NOMO-1 treated with DMSO at 0.1 percent for 48 hours (cell line): ENCODE results near the gene EHD1.

Experiments
- DNase-seq: peaks from one replicate; lab custom pipeline; 2025; ENCODE audit not compliant: unreplicated experiment; lab: John Stamatoyannopoulos, UW

EHD1 gene

GRCh38 chr11:64878494-64879243 lies at the start of gene EHD1:
EHD1 (minus strand) TSS chr11:64878621; CDS start chr11:64878464, 157 bp downstream.
- peak; percentile 96 for DNase-seq

- no peak for DNase-seq
Observed at GRCh38 chr11:64926689-64927088, 48.3 kb upstream of the EHD1 start.

GRCh38 chr11:64925536-64926436 lies 47.4 kb upstream of the EHD1 start:
- no peak for DNase-seq

GRCh38 chr11:64924910-64925284 lies 46.5 kb upstream of the EHD1 start:
- no peak for DNase-seq

- DNase-seq, result peak; percentile 94
Observed at GRCh38 chr11:64923944-64924909, 45.8 kb upstream of the EHD1 start, which contains the start of gene PPP2R5B. PPP2R5B (plus strand) TSS chr11:64924689; CDS start chr11:64925735, 1,046 bp downstream.

- no peak for DNase-seq
Observed at GRCh38 chr11:64923151-64923661, 44.8 kb upstream of the EHD1 start.

GRCh38 chr11:64921384-64921783 lies 43.0 kb upstream of the EHD1 start:
- no peak for DNase-seq

- DNase-seq, result no peak
Observed at GRCh38 chr11:64920124-64920523, 41.7 kb upstream of the EHD1 start.

- no peak for DNase-seq
Observed at GRCh38 chr11:64919627-64920026, 41.2 kb upstream of the EHD1 start.

- DNase-seq, result peak; percentile 59
Observed at GRCh38 chr11:64918017-64918416, 39.6 kb upstream of the EHD1 start.

GRCh38 chr11:64917663-64917995 lies 39.2 kb upstream of the EHD1 start:
- DNase-seq, result no peak

- peak; percentile 100 for DNase-seq
Observed at GRCh38 chr11:64916775-64917662, 38.6 kb upstream of the EHD1 start, which contains the start of gene ATG2A. ATG2A (minus strand) TSS chr11:64917209; CDS start chr11:64917135, 74 bp downstream.

- DNase-seq, result peak; percentile 22
Observed at GRCh38 chr11:64916040-64916774, 37.8 kb upstream of the EHD1 start.

- DNase-seq, result no peak
Observed at GRCh38 chr11:64915376-64915887, 37.0 kb upstream of the EHD1 start.

GRCh38 chr11:64914123-64914522 lies 35.7 kb upstream of the EHD1 start:
- DNase-seq, result no peak

- DNase-seq, result no peak
Observed at GRCh38 chr11:64913171-64913727, 34.8 kb upstream of the EHD1 start.

GRCh38 chr11:64911689-64912088 lies 33.3 kb upstream of the EHD1 start:
- DNase-seq, result no peak

GRCh38 chr11:64911142-64911541 lies 32.7 kb upstream of the EHD1 start:
- no peak for DNase-seq
